Measurements from ENCODE around the gene ZBED4. TPM values are rescaled to one million over a fixed set of nuclear protein-coding genes. Genes with fewer than 3 reads are reported as not detected.

The ZBED4 gene
- total RNA-seq, 1 experiment from 2014 or later: 23.0 TPM

- Histone ChIP-seq H3K14ac (ENCODE audit: insufficient read depth, low read length) (no peak overlapping the region), H2AK5ac (ENCODE audit: insufficient read length, low read length) (no peak overlapping the region), H3K23me2 (ENCODE audit: insufficient read length, low read depth, low read length, poor library complexity, severe bottlenecking) (no peaks in the 10 kb centered on the region), H3K79me1 (ENCODE audit: insufficient read depth, low read depth, low read length, poor library complexity, severe bottlenecking) (no peaks in the 10 kb centered on the region), H4K5ac (ENCODE audit: insufficient read length, low read depth, low read length) (no peak overlapping the region), H3T11ph (ENCODE audit: low read length) (no peak overlapping the region), H4K8ac (replicated peaks; ENCODE audit: insufficient read length, low read depth, low read length) (no peak overlapping the region), H3K4me1 (ENCODE audit: insufficient read depth, low read length) (no peaks in the 10 kb centered on the region), H3K23ac (ENCODE audit: insufficient read length, low read depth, low read length) (no peak overlapping the region), H2BK5ac (ENCODE audit: insufficient read length, low read length) (no peak overlapping the region), H3K9ac (ENCODE audit: extremely low read depth, insufficient read length, low read length) (no peak overlapping the region), H2BK15ac (ENCODE audit: low read depth, low read length) (no peak overlapping the region), H3K27me3 (ENCODE audit: insufficient read depth, low read length) (no peaks in the 10 kb centered on the region), H3K27ac (ENCODE audit: insufficient read length, low read depth, low read length) (no peak overlapping the region), H3K4me2 (ENCODE audit: insufficient read depth, insufficient read length, low read length) (no peak overlapping the region), H3K18ac (ENCODE audit: insufficient read length, low read depth, low read length) (no peak overlapping the region), H2BK12ac (ENCODE audit: insufficient read length, low read depth, low read length) (no peak overlapping the region), H4K20me1 (ENCODE audit: control insufficient read depth, insufficient read depth, insufficient read length) (no peaks in the 10 kb centered on the region), H3K4ac (ENCODE audit: low read depth, low read length) (no peak overlapping the region), H3K9me3 (ENCODE audit: control insufficient read depth, low read depth, low read length) (no peaks in the 10 kb centered on the region), H4K91ac (ENCODE audit: insufficient read length, low read depth, low read length) (no peak overlapping the region), H3K79me2 (ENCODE audit: insufficient read depth, low read length) (no peaks in the 10 kb centered on the region), H2AFZ (ENCODE audit: low read length) (no peak overlapping the region), H3K56ac (ENCODE audit: insufficient read length, low read depth, low read length) (no peak overlapping the region), H2BK20ac (ENCODE audit: low read depth, low read length, poor library complexity, severe bottlenecking) (no peak overlapping the region), H2BK120ac (ENCODE audit: low read depth, low read length, poor library complexity, severe bottlenecking) (no peak overlapping the region)
- no peak overlapping the region for H3K4me3 Mint-ChIP-seq
- no peak for DNase-seq
- 0 out of 7 replicates have a peak overlapping the region, but pooled peaks of 1 of the 3 experiments have one; percentile 11 for H3K27ac Mint-ChIP-seq
- H3K4me1 Mint-ChIP-seq: no peaks in the 10 kb centered on the region
- peaks cover 39 to 62% (median 57%) of the 10 kb centered on the region in 3 experiments for H3K36me3 Mint-ChIP-seq (ENCODE audit: insufficient read depth in 1 of 3, low read depth in 3 of 3)
- no peak for TF ChIP-seq CTCF (conservative IDR thresholded peaks at IDR 0.05)
- no CpG with 5 or more reads among the region's 8 CpGs for WGBS (ENCODE audit: extremely low coverage, insufficient read length, low lambda C conversion rate)
- peaks cover 23 to 39% of the 10 kb centered on the region in 2 experiments for H3K9me3 Mint-ChIP-seq
- H3K27me3 Mint-ChIP-seq (ENCODE audit: low read depth): no peaks in the 10 kb centered on the region
Measured at GRCh38 chr22:49894322-49895054, 40.8 kb downstream of the ZBED4 start.

Data from H9 (cell line).